H9 (cell line): ENCODE measurements around the gene CCDC157. TPM values are rescaled to one million over a fixed set of nuclear protein-coding genes. Genes with fewer than 3 reads are reported as not detected.

Experiments used
- DNase-seq: peaks from one replicate; pipeline ENCODE4 v3.0.0-alpha.2; 2017
- H2AFZ ChIP-seq: one replicate; pipeline ENCODE4 v1.6.1; 2013; ENCODE audit warnings: mild to moderate bottlenecking, low read length, control low read depth, moderate library complexity
- H2AK5ac ChIP-seq: 2 replicates; pipeline ENCODE4 v1.6.1; 2013; ENCODE audit warnings: low read length, control low read depth, mixed read lengths; ENCODE audit not compliant: insufficient read length
- H2BK120ac ChIP-seq: one replicate; pipeline ENCODE4 v1.6.1; 2013; ENCODE audit warnings: low read depth, mild to moderate bottlenecking, low read length, control low read depth, inconsistent platforms; ENCODE audit not compliant: poor library complexity, severe bottlenecking
- H2BK12ac ChIP-seq: 2 replicates; pipeline ENCODE4 v1.6.1; 2013; ENCODE audit warnings: low read length, control low read depth, mixed read lengths, low read depth; ENCODE audit not compliant: insufficient read length
- H2BK15ac ChIP-seq: 2 replicates; pipeline ENCODE4 v1.6.1; 2013; ENCODE audit warnings: low read depth, low read length, control low read depth
- H2BK20ac ChIP-seq: one replicate; pipeline ENCODE4 v1.6.1; 2013; ENCODE audit warnings: low read depth, mild to moderate bottlenecking, low read length, control low read depth, inconsistent platforms; ENCODE audit not compliant: poor library complexity, severe bottlenecking
- H2BK5ac ChIP-seq: 2 replicates; pipeline ENCODE4 v1.6.1; 2013; ENCODE audit warnings: low read length, control low read depth, mixed read lengths; ENCODE audit not compliant: insufficient read length
- H3K14ac ChIP-seq: 2 replicates; pipeline ENCODE4 v1.6.1; 2013; ENCODE audit warnings: low read length, control low read depth; ENCODE audit not compliant: insufficient read depth
- H3K18ac ChIP-seq: 2 replicates; pipeline ENCODE4 v1.6.1; 2013; ENCODE audit warnings: low read depth, mild to moderate bottlenecking, mixed read lengths, low read length, control low read depth; ENCODE audit not compliant: insufficient read length
- H3K23ac ChIP-seq: 2 replicates; pipeline ENCODE4 v1.6.1; 2013; ENCODE audit warnings: low read length, control low read depth, mixed read lengths, low read depth; ENCODE audit not compliant: insufficient read length
- H3K23me2 ChIP-seq: 2 replicates; pipeline ENCODE4 v1.6.1; 2013; ENCODE audit warnings: low read depth, mild to moderate bottlenecking, mixed read lengths, low read length, control low read depth; ENCODE audit not compliant: insufficient read length, poor library complexity, severe bottlenecking
- H3K27ac ChIP-seq: 2 replicates; pipeline ENCODE4 v1.5.1; 2013; ENCODE audit warnings: low read length, control low read depth, mixed read lengths, low read depth; ENCODE audit not compliant: insufficient read length
- H3K27me3 ChIP-seq: 2 replicates; pipeline ENCODE4 v1.6.1; 2013; ENCODE audit warnings: low read length, control low read depth, inconsistent platforms; ENCODE audit not compliant: insufficient read depth
- H3K4ac ChIP-seq: 2 replicates; pipeline ENCODE4 v1.6.1; 2013; ENCODE audit warnings: low read depth, mild to moderate bottlenecking, control low read depth, inconsistent platforms, low read length, moderate library complexity
- H3K4me1 ChIP-seq: 2 replicates; pipeline ENCODE4 v1.6.1; 2013; ENCODE audit warnings: low read length, control low read depth, inconsistent platforms; ENCODE audit not compliant: insufficient read depth
- H3K4me2 ChIP-seq: 2 replicates; pipeline ENCODE4 v1.6.1; 2013; ENCODE audit warnings: low read length, control low read depth, mixed read lengths; ENCODE audit not compliant: insufficient read length, insufficient read depth
- H3K56ac ChIP-seq: 2 replicates; pipeline ENCODE4 v1.6.1; 2013; ENCODE audit warnings: low read depth, mild to moderate bottlenecking, mixed read lengths, low read length, control low read depth; ENCODE audit not compliant: insufficient read length
- H3K79me1 ChIP-seq: 2 replicates; pipeline ENCODE4 v1.6.1; 2013; ENCODE audit warnings: low read depth, mild to moderate bottlenecking, moderate library complexity, low read length, control low read depth, inconsistent platforms; ENCODE audit not compliant: insufficient read depth, poor library complexity, severe bottlenecking
- H3K79me2 ChIP-seq: 2 replicates; pipeline ENCODE4 v1.6.1; 2013; ENCODE audit warnings: low read length, control low read depth, inconsistent platforms; ENCODE audit not compliant: insufficient read depth
- H3K9ac ChIP-seq: 2 replicates; pipeline ENCODE4 v1.6.1; 2013; ENCODE audit warnings: low read length, control low read depth, mixed read lengths; ENCODE audit not compliant: insufficient read length; ENCODE audit errors: extremely low read depth
- H3K9me3 ChIP-seq: one replicate; pipeline ENCODE4 v1.6.1; 2013; ENCODE audit warnings: low read depth, low read length, inconsistent platforms; ENCODE audit not compliant: control insufficient read depth
- H3T11ph ChIP-seq: one replicate; pipeline ENCODE4 v1.6.1; 2013; ENCODE audit warnings: mild to moderate bottlenecking, low read length, control low read depth, inconsistent platforms
- H4K20me1 ChIP-seq: one replicate; pipeline ENCODE4 v1.6.1; 2013; ENCODE audit not compliant: control insufficient read depth, insufficient read length, insufficient read depth
- H4K5ac ChIP-seq: 2 replicates; pipeline ENCODE4 v1.6.1; 2013; ENCODE audit warnings: low read depth, mild to moderate bottlenecking, mixed read lengths, low read length, control low read depth; ENCODE audit not compliant: insufficient read length
- H4K8ac ChIP-seq: replicated peaks from 2 replicates; pipeline ENCODE4 v1.6.1; 2013; ENCODE audit warnings: low read length, control low read depth, mixed read lengths, low read depth; ENCODE audit not compliant: insufficient read length
- H4K91ac ChIP-seq: 2 replicates; pipeline ENCODE4 v1.6.1; 2013; ENCODE audit warnings: low read depth, mild to moderate bottlenecking, moderate library complexity, mixed read lengths, low read length, control low read depth; ENCODE audit not compliant: insufficient read length
- H3K27ac Mint-ChIP-seq, 3 experiments: 2 replicates in 2 of 3; 3 replicates in 1 of 3; pipeline ENCODE4 v1.8.0; 2020 to 2021; ENCODE audit warnings: mixed read lengths in 3 of 3, mild to moderate bottlenecking in 1 of 3, moderate library complexity in 1 of 3
- H3K27me3 Mint-ChIP-seq: 2 replicates; pipeline ENCODE4 v1.8.0; 2021; ENCODE audit warnings: low read depth, mild to moderate bottlenecking, moderate library complexity, mixed read lengths
- H3K36me3 Mint-ChIP-seq, 3 experiments: 2 replicates in 2 of 3; 3 replicates in 1 of 3; pipeline ENCODE4 v1.8.0; 2020 to 2021; ENCODE audit warnings: low read depth in 3 of 3, mixed read lengths in 3 of 3; ENCODE audit not compliant: insufficient read depth in 1 of 3
- H3K4me1 Mint-ChIP-seq, 2 experiments: 2 replicates each; pipeline ENCODE4 v1.8.0; 2020; ENCODE audit warnings: mixed read lengths in 2 of 2
- H3K4me3 Mint-ChIP-seq, 2 experiments: 2 replicates in 1 of 2; 3 replicates in 1 of 2; pipeline ENCODE4 v1.8.0; 2020 to 2021; ENCODE audit warnings: mild to moderate bottlenecking in 2 of 2, mixed read lengths in 2 of 2, moderate library complexity in 1 of 2
- H3K9me3 Mint-ChIP-seq, 2 experiments: 2 replicates in 1 of 2; 3 replicates in 1 of 2; pipeline ENCODE4 v1.8.0; 2020; ENCODE audit warnings: mild to moderate bottlenecking in 2 of 2, mixed read lengths in 2 of 2, moderate library complexity in 1 of 2
- CTCF ChIP-seq: fragments of 200-600 bp; sonication (generic); conservative IDR thresholded peaks from 3 replicates; pipeline ENCODE4 v1.8.0; 2021; ENCODE audit warnings: antibody characterized with exemption, mild to moderate bottlenecking
- WGBS: extraction: QIAGEN DNeasy Blood & Tissue Kit; methylation state at CpG from one replicate; pipeline ENCODE4 v1.1.7; 2013; ENCODE audit warnings: missing lambda C conversion rate, low lambda C conversion rate, mixed read lengths; ENCODE audit not compliant: insufficient read length; ENCODE audit errors: extremely low coverage; 5-methylcytosine and 5-hydroxymethylcytosine counted together
- total RNA-seq: library from RNA; stranded (reverse); gene quantifications from 2 replicates; pipeline ENCODE4 v1.2.1, GENCODE V29; 2021

Gene CCDC157
- total RNA-seq, 1 experiment from 2014 or later: 4.3 TPM

- Histone ChIP-seq H4K8ac (no peak overlapping the region), H3K4ac (no peak overlapping the region), H3K27ac (no peak overlapping the region), H2BK15ac (no peak overlapping the region), H4K5ac (no peak overlapping the region), H2AFZ (no peak overlapping the region), H3K9me3 (no peaks in the 10 kb centered on the region), H3K27me3 (no peaks in the 10 kb centered on the region), H3K79me1 (no peaks in the 10 kb centered on the region), H3K79me2 (no peaks in the 10 kb centered on the region), H3K56ac (no peak overlapping the region), H3K4me1 (no peaks in the 10 kb centered on the region), H2BK12ac (no peak overlapping the region), H2BK120ac (no peak overlapping the region), H4K91ac (no peak overlapping the region), H4K20me1 (no peaks in the 10 kb centered on the region), H2BK5ac (no peak overlapping the region), H2AK5ac (no peak overlapping the region), H3K18ac (no peak overlapping the region), H3K9ac (no peak overlapping the region), H3T11ph (no peak overlapping the region), H2BK20ac (no peak overlapping the region), H3K23me2 (peaks cover 3% of the 10 kb centered on the region), H3K14ac (no peak overlapping the region), H3K23ac (no peak overlapping the region), H3K4me2 (no peak overlapping the region)
- no peak overlapping the region; a peak in 1 of 5 replicates for H3K4me3 Mint-ChIP-seq
- no peaks in the 10 kb centered on the region for H3K27me3 Mint-ChIP-seq
- H3K4me1 Mint-ChIP-seq: peaks cover 0 to 4% of the 10 kb centered on the region in 2 experiments; a peak in 3 of 4 replicates
- no peaks in the 10 kb centered on the region for H3K36me3 Mint-ChIP-seq
- WGBS: no CpG with 5 or more reads among the region's 1 CpG
- no peak for TF ChIP-seq CTCF
- H3K9me3 Mint-ChIP-seq: no peaks in the 10 kb centered on the region; a peak in 1 of 5 replicates
- DNase-seq: no peak
- no peak overlapping the region; a peak in 1 of 7 replicates for H3K27ac Mint-ChIP-seq
Observed at GRCh38 chr22:30317778-30318177, 39.0 kb upstream of the CCDC157 start.
